22Rv1 (cell line): ENCODE data around the gene KLK6.
"Not testable (repeated sequence)": the region's sequence is repeated elsewhere in the genome, so short reads cannot be mapped to it uniquely, and the experiment has no call there.

ENCODE experiments used
- H3K27ac ChIP-seq: fragments of 450-650 bp; 2 replicates; pipeline ENCODE4 v1.5.1; 2017
- ZFX ChIP-seq: fragments of 450-650 bp; IDR thresholded peaks from 2 replicates; pipeline ENCODE4 v1.6.1; 2017; ENCODE audit warnings: antibody characterized with exemption, borderline replicate concordance
- TF ChIP-seq, protein P1 (sequence below): fragments of 450-650 bp; IDR thresholded peaks from 2 replicates; pipeline ENCODE4 v1.5.1; 2017; ENCODE audit warnings: mild to moderate bottlenecking

The KLK6 gene

DNA sequence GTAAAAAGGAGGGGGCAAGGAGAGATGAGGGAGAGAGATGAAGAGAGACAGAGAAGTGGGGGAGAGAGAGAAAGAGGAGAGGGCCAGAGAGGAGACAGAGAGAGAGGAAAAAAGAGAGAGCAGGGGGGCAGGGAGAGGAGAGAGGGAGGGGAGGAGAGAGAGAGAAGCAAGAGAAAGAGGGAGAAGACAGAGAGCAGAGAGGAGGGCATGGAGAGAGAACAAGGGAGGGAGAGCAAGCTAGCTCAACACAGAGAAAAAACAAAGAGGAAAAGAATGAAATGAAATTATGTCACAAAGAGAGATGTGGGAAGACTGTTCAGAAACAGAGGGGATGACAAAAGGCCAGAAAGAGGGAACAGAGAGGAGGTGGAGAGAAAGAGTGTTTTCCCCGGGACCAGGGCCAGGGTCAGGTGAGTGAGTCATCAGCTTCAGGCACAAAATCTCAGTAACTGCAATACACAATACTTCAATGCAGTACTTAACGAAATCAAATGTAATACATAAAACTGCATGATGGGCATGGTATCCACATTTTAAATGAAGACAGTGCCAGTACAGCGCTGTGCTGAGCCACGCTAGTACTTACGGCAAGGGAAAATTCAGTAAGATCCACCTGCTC, 9.5 kb upstream of the KLK6 start:
- H3K27ac ChIP-seq: no peak overlapping the region
- TF ChIP-seq, protein P1, sequence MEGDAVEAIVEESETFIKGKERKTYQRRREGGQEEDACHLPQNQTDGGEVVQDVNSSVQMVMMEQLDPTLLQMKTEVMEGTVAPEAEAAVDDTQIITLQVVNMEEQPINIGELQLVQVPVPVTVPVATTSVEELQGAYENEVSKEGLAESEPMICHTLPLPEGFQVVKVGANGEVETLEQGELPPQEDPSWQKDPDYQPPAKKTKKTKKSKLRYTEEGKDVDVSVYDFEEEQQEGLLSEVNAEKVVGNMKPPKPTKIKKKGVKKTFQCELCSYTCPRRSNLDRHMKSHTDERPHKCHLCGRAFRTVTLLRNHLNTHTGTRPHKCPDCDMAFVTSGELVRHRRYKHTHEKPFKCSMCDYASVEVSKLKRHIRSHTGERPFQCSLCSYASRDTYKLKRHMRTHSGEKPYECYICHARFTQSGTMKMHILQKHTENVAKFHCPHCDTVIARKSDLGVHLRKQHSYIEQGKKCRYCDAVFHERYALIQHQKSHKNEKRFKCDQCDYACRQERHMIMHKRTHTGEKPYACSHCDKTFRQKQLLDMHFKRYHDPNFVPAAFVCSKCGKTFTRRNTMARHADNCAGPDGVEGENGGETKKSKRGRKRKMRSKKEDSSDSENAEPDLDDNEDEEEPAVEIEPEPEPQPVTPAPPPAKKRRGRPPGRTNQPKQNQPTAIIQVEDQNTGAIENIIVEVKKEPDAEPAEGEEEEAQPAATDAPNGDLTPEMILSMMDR: no peak
- TF ChIP-seq ZFX: no peak

DNA sequence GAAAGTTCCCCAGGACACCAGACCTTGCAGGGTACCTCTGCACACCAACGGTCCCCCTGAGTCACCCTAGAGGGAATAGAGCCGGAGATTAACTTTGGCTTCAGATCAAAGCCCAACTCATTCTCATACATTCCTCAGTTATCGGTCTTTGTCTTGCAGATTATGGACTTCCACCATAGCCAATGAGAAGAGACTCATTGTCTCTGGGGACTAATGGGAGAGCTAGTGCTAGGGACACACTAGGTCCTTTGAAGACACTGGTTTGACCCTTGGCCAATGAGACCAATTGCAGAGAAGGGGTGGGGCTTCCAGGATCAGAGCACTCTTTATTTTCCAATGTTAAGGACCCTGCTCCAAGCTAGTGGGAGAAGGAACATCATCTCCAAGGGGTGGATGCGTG, 8.2 kb upstream of the KLK6 start:
- no peak overlapping the region for H3K27ac ChIP-seq
- TF ChIP-seq, protein P1: no peak

DNA sequence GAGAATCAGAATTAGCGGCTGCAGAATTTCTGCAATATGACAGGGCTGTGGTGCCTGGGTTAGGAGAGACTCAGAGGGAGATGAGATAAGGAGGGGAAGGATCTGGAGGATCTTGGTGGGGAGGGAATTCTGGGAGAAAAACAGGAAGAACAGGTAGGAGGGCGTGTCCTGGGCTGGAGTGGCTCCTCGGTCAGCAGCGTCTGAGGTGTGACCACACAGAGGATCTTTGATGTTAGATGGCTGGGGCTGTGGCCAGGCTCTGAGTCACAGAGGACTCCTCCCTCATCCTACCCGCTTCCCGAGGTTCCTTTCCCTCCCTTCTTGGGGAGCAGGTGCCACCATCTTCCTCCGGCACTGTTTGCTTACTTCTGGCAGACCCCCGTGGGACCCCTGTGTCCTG, 6.4 kb upstream of the KLK6 start:
- H3K27ac ChIP-seq: no peak overlapping the region

DNA sequence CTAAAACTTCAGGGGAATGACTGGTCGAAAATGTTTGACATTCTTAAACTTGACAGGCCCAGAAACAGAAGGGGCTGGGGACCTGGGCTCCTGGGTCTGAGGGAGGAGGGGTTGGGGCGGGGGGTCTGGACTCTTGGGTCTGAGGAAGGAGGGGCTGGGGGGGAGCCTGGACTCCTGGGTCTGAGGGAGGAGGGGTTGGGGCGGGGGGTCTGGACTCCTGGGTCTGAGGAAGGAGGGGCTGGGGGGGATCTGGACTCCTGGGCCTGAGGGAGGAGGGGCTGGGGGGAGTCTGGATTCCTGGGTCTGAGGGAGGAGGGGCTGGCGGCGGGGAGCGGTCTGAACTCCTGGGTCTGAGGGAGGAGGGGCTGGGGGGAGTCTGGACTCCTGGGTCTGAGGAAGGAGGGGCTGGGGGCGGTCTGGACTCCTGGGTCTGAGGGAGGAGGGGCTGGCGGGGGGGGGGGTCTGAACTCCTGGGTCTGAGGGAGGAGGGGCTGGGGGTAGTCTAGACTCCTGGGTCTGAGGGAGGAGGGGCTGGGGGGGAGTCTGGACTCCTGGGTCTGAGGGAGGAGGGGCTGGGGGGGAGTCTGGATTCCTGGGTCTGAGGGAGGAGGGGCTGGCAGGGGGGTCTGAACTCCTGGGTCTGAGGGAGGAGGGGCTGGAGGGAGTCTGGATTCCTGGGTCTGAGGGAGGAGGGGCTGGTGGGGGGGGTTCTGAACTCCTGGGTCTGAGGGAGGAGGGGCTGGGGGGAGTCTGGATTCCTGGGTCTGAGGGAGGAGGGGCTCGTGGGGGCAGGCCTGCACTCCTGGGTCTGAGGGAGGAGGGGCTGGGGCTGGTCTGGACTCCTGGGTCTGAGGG, 5.5 kb upstream of the KLK6 start:
- TF ChIP-seq, protein P1: no peak
- H3K27ac ChIP-seq: no peak overlapping the region

More for the DNA sequence above, 6.4 kb upstream of the KLK6 start:
- TF ChIP-seq ZFX: no peak
- TF ChIP-seq, protein P1: no peak

DNA sequence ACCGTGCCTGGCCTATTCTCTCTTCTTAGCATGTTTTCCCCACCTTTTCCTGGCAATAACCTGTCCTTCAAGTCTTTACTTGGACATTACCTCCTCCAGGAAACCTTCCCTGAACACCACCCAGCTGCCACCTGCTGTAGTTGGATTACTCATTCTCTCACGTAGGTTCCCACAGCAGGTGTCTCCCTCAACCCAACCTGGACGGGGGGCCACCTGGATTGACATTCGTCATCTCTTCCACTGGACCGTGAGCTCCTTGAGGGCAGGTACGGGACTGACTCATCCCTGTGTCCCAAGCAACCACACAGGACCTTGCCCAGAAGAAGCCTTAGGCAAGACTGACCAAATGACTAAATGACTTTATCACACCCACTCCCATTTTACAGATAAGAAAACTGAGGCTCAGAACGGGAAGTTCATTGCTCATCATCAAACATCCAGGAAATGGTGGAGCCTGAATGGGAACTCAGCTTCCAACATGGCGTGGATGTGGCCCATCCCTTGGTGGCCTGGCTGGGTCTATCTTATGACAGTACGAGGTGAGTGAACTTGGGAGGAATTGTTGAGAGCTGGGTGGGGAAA, 3.5 kb upstream of the KLK6 start:
- TF ChIP-seq ZFX: no peak
- TF ChIP-seq, protein P1: no peak
- H3K27ac ChIP-seq: no peak overlapping the region

DNA sequence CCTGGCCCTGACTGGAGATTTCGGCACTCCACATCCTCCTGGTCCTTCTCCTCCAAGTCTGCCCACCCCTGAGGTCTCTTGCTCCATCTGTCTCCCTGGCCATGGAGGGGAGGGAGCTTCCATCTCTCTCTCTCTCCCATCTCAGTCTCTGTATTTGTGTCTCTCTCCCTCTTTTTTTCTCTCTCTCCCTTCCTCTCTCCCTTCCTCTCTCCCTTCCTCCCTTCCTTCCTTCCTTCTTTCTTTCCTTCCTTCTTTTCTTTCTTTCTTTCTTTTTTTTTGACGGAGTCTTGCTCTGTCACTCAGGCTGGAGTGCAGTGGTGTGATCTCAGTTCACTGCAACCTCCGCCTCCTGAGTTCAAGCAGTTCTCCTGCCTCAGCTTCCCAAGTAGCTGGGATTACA, 419 bp upstream of the KLK6 start:
- H3K27ac ChIP-seq: not testable (repeated sequence)

DNA sequence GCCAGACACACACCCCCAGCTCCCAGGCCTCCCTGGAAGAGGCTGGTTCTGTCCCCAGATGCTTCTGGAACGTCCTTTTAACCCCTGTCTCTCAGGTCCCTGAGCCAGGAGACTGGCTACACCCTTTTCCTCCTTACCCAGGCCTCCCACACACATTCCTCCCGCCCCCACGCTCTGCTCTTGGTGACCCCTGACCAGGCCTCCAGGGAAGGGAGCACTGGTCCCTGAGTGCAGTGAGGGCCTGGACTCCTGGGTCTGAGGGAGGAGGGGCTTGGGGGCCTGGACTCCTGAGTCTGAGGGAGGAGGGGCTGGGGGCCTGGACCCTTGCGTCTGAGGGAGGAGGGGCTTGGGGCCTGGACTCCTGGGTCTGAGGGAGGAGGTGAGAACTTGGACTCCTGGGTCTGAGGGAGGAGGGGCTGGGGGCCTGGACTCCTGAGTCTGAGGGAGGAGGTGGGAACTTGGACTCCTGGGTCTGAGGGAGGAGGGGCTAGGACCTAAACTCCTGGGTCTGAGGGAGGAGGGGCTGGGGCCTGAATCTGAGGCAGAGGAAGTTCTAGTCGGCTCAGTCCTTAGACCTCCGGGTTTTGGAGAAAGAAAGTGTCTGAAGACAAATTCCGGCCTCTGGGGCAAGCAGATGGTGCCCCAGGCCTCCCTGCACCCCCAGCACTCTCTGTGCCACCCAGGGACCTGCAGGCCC, 527 bp downstream of the KLK6 start:
- no peak for TF ChIP-seq ZFX
- TF ChIP-seq, protein P1: no peak
- H3K27ac ChIP-seq: no peak overlapping the region
